Measurements from ENCODE around the gene HAO2. TPM values are rescaled to one million over a fixed set of nuclear protein-coding genes. Genes with fewer than 3 reads are reported as not detected.

The HAO2 gene
- total RNA-seq, 2 donors from 2014 or later, result not detected

- Histone ChIP-seq H3K9me3 (no peaks in the 10 kb centered on the region), H3K27ac (no peak overlapping the region), H3K4me1 (no peaks in the 10 kb centered on the region), H3K36me3 (no peaks in the 10 kb centered on the region), H3K27me3 (no peaks in the 10 kb centered on the region), H3K4me3 (no peak overlapping the region)
- no peak for TF ChIP-seq CTCF (IDR thresholded peaks at IDR 0.05)
- no peak for DNase-seq (ENCODE audit: low spot score)
These were observed 7.4 kb upstream of the HAO2 start for GRCh38 chr1:119361205-119361604.

- Histone ChIP-seq H3K4me3 (no peak overlapping the region), H3K9me3 (no peaks in the 10 kb centered on the region), H3K27ac (no peak overlapping the region), H3K4me1 (no peaks in the 10 kb centered on the region), H3K36me3 (no peaks in the 10 kb centered on the region), H3K27me3 (no peaks in the 10 kb centered on the region)
- TF ChIP-seq CTCF (IDR thresholded peaks at IDR 0.05), result no peak
- DNase-seq (ENCODE audit: low spot score), result no peak
These were observed 6.8 kb upstream of the HAO2 start for GRCh38 chr1:119361620-119362344.

- H3K4me1 ChIP-seq, result no peaks in the 10 kb centered on the region
- TF ChIP-seq CTCF (IDR thresholded peaks at IDR 0.05), result no peak
- no peak for DNase-seq (ENCODE audit: low spot score)
- no peaks in the 10 kb centered on the region for H3K9me3 ChIP-seq
- no peaks in the 10 kb centered on the region for H3K27me3 ChIP-seq
- H3K27ac ChIP-seq, result no peak overlapping the region
- no peaks in the 10 kb centered on the region for H3K36me3 ChIP-seq
- H3K4me3 ChIP-seq, result no peak overlapping the region
These were observed 5.4 kb upstream of the HAO2 start for GRCh38 chr1:119363162-119363561.

DNA sequence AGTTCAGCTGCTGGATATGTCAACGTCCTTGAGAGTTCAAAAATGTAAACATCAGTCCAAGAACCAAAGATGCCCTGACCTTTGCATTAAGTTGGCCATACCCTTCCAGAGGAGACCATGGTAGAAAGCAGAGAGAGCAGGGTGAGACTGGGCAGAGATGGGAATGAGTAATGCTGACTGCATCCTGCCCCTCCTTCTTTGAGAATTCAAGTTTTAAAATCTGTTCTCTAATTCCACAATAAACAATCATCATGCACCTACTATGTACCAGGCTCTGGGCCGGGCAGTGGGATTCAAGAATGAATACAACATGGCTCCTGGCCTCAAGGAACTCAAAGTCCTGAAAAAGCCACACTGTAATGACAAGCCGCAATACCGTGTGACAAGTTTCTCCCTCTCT lies 3.9 kb upstream of the HAO2 start:
- Histone ChIP-seq H3K27ac (no peak overlapping the region), H3K27me3 (no peaks in the 10 kb centered on the region), H3K4me1 (no peaks in the 10 kb centered on the region), H3K36me3 (no peaks in the 10 kb centered on the region), H3K9me3 (no peaks in the 10 kb centered on the region), H3K4me3 (no peak overlapping the region)
- no peak for DNase-seq (ENCODE audit: low spot score)
- TF ChIP-seq CTCF (IDR thresholded peaks at IDR 0.05), result no peak

- Histone ChIP-seq H3K27ac (no peak overlapping the region), H3K36me3 (no peaks in the 10 kb centered on the region), H3K4me1 (no peaks in the 10 kb centered on the region), H3K4me3 (no peak overlapping the region), H3K27me3 (no peaks in the 10 kb centered on the region), H3K9me3 (no peaks in the 10 kb centered on the region)
- DNase-seq (ENCODE audit: low spot score), result no peak
- TF ChIP-seq CTCF (IDR thresholded peaks at IDR 0.05), result no peak
These were observed 2.2 kb upstream of the HAO2 start for GRCh38 chr1:119366424-119366823.
